ENCODE data around the gene TLNRD1.

The TLNRD1 gene

GRCh38 chr15:80966431-80967197 lies 34.1 kb upstream of the TLNRD1 start:
- Histone ChIP-seq H3F3A (ENCODE audit: insufficient read depth, low read length) (no peaks in the 10 kb centered on the region), H3K4me2 (ENCODE audit: low read length) (no peak overlapping the region), H3K9ac (ENCODE audit: low read length) (no peak overlapping the region), H3K27ac (ENCODE audit: low read depth, low read length, poor library complexity, severe bottlenecking) (no peak overlapping the region), H3K27me3 (ENCODE audit: insufficient read depth, low read length) (no peaks in the 10 kb centered on the region), H3K9me2 (ENCODE audit: low read depth, low read length) (no peaks in the 10 kb centered on the region), H3K4me3 (ENCODE audit: low read depth, low read length, poor library complexity, severe bottlenecking) (no peak overlapping the region), H3K36me3 (ENCODE audit: insufficient read depth, low read length) (peaks cover 10% of the 10 kb centered on the region; the same call in 1 of the 2 replicates), H3K79me2 (ENCODE audit: insufficient read depth, low read length) (no peaks in the 10 kb centered on the region), H3K4me1 (ENCODE audit: insufficient read depth, low read length, severe bottlenecking) (no peaks in the 10 kb centered on the region), H3K9me3 (ENCODE audit: low read length) (no peaks in the 10 kb centered on the region), H2AFZ (ENCODE audit: low read length) (no peak overlapping the region), H4K20me1 (ENCODE audit: insufficient read depth, low read length) (no peaks in the 10 kb centered on the region)
- TF ChIP-seq CTCF (IDR thresholded peaks at IDR 0.05; ENCODE audit: low read length) (no peak), EZH2 (IDR thresholded peaks at IDR 0.05; ENCODE audit: borderline replicate concordance, low read length) (no peak)

- H3K4me1 ChIP-seq (ENCODE audit: insufficient read depth, low read length, severe bottlenecking) = no peaks in the 10 kb centered on the region
- H3K27me3 ChIP-seq (ENCODE audit: insufficient read depth, low read length) = no peaks in the 10 kb centered on the region
- no peak overlapping the region for H2AFZ ChIP-seq (ENCODE audit: low read length)
- H3K4me3 ChIP-seq (ENCODE audit: low read depth, low read length, poor library complexity, severe bottlenecking) = no peak overlapping the region
- H3K27ac ChIP-seq (ENCODE audit: low read depth, low read length, poor library complexity, severe bottlenecking) = no peak overlapping the region
- H3K4me2 ChIP-seq (ENCODE audit: low read length) = no peak overlapping the region
- H3K9me2 ChIP-seq (ENCODE audit: low read depth, low read length) = no peaks in the 10 kb centered on the region
- H3K9me3 ChIP-seq (ENCODE audit: low read length) = no peaks in the 10 kb centered on the region
- H3K9ac ChIP-seq (ENCODE audit: low read length) = no peak overlapping the region
- TF ChIP-seq EZH2 (IDR thresholded peaks at IDR 0.05; ENCODE audit: borderline replicate concordance, low read length) (no peak), CTCF (IDR thresholded peaks at IDR 0.05; ENCODE audit: low read length) (no peak)
- no peaks in the 10 kb centered on the region for H3F3A ChIP-seq (ENCODE audit: insufficient read depth, low read length)
- H3K79me2 ChIP-seq (ENCODE audit: insufficient read depth, low read length) = no peaks in the 10 kb centered on the region
- peaks cover 10% of the 10 kb centered on the region; the same call in 1 of the 2 replicates for H3K36me3 ChIP-seq (ENCODE audit: insufficient read depth, low read length)
- no peaks in the 10 kb centered on the region for H4K20me1 ChIP-seq (ENCODE audit: insufficient read depth, low read length)
Observed at GRCh38 chr15:80967451-80967850, 33.3 kb upstream of the TLNRD1 start.

- H3K27me3 ChIP-seq (ENCODE audit: insufficient read depth, low read length) = no peaks in the 10 kb centered on the region
Observed at GRCh38 chr15:80967991-80968510, 32.7 kb upstream of the TLNRD1 start.

More at GRCh38 chr15:80967991-80968510, 32.7 kb upstream of the TLNRD1 start:
- TF ChIP-seq CTCF (IDR thresholded peaks at IDR 0.05; ENCODE audit: low read length) (no peak), EZH2 (IDR thresholded peaks at IDR 0.05; ENCODE audit: borderline replicate concordance, low read length) (no peak)
- Histone ChIP-seq H3K9me2 (ENCODE audit: low read depth, low read length) (no peaks in the 10 kb centered on the region), H3K27ac (ENCODE audit: low read depth, low read length, poor library complexity, severe bottlenecking) (no peak overlapping the region), H2AFZ (ENCODE audit: low read length) (no peak overlapping the region), H4K20me1 (ENCODE audit: insufficient read depth, low read length) (no peaks in the 10 kb centered on the region), H3K4me1 (ENCODE audit: insufficient read depth, low read length, severe bottlenecking) (no peaks in the 10 kb centered on the region), H3K9ac (ENCODE audit: low read length) (no peak overlapping the region), H3K4me3 (ENCODE audit: low read depth, low read length, poor library complexity, severe bottlenecking) (no peak overlapping the region), H3F3A (ENCODE audit: insufficient read depth, low read length) (no peaks in the 10 kb centered on the region), H3K36me3 (ENCODE audit: insufficient read depth, low read length) (peaks cover 10% of the 10 kb centered on the region; the same call in 1 of the 2 replicates), H3K4me2 (ENCODE audit: low read length) (no peak overlapping the region), H3K9me3 (ENCODE audit: low read length) (no peaks in the 10 kb centered on the region), H3K79me2 (ENCODE audit: insufficient read depth, low read length) (no peaks in the 10 kb centered on the region)

Measured in OCI-LY1 (cell line).